ENCODE results near the gene ABCC9.

ABCC9 gene

DNA sequence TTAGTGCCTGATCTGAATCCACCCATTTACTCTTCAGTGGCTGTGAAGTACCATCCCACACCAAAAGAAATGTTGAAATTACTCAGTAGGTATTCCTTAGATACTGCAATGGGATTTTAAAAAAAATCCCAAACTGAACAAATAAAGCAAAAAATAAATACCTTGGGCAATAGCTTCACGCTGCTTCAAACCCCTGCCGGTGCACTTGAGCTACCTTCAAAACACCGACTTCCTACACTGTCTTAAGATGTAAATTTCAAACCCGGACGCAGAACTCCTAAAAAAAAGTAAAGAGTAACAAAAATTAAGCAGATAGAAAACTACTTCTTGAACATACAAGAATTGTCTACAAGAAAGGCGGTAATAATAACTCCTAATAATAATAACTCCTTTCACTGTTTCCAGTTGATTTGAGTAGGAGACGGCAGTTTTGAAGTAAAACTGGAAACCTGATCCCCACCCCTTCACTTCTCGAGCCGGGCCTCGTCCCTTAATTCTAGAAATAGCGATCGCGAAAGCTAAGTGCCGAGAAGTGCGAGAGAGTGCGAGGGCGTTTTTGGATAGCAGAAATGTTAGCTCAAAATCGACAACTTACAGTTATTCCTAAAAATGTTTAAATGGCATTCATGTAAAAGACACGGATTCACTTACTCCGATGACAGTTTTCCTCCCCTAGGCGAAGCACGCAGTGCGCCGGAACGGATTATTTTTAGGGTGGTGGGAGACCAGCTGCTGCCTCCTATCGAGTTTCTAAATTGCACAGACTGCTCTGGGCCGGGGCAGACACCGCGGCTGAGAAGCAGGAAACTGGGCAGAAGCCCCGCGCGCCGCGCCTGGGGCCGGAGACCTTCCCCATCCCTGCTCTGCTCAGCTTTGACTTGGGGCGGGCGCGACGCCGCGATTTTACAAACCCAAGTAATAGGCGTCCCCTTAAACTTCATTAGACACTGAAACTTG is at the start of gene ABCC9:
ABCC9 (minus strand) TSS at position 878 of the 957 bp plus-strand sequence. CDS start 4,752 bp downstream, outside the sequence.
- peak; percentile 58 for DNase-seq (ENCODE audit: low read depth)
- H3K4me3 ChIP-seq (ENCODE audit: control insufficient read depth, low read depth, low read length) = peak within 1 kb of the TSS; percentile 61
- TF ChIP-seq, protein P1, sequence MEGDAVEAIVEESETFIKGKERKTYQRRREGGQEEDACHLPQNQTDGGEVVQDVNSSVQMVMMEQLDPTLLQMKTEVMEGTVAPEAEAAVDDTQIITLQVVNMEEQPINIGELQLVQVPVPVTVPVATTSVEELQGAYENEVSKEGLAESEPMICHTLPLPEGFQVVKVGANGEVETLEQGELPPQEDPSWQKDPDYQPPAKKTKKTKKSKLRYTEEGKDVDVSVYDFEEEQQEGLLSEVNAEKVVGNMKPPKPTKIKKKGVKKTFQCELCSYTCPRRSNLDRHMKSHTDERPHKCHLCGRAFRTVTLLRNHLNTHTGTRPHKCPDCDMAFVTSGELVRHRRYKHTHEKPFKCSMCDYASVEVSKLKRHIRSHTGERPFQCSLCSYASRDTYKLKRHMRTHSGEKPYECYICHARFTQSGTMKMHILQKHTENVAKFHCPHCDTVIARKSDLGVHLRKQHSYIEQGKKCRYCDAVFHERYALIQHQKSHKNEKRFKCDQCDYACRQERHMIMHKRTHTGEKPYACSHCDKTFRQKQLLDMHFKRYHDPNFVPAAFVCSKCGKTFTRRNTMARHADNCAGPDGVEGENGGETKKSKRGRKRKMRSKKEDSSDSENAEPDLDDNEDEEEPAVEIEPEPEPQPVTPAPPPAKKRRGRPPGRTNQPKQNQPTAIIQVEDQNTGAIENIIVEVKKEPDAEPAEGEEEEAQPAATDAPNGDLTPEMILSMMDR (conservative IDR thresholded peaks at IDR 0.05; ENCODE audit: control insufficient read depth, insufficient read depth, low read depth, low read length) = no peak

DNA sequence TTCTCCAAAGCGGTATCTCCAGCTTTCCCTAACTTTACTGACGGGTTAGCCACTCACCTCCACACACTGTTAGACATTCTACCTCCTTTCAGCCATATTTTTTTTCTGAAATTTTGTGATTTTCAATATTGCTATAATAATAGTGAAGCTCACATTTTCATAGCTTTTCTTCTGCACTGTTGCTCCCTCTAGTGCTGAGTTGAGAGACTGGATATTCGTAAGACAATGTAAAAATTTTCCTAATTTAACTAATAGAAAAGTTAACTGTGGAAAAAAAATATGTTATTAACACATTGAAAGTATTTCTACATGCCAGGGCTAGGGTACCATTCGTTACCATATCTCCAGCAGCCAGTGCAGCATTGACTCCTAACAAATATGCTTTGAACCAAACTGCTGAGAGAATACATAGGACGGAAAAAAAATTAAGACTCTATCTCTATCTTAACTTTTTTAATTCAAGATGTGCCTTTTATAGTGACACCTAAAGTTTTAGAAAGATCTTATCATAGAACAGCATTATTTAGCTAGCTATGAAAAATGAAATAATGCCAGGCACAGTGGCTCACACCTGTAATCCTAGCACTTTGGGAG is 48.7 kb upstream of the ABCC9 start:
- TF ChIP-seq, protein P1 (conservative IDR thresholded peaks at IDR 0.05; ENCODE audit: control insufficient read depth, insufficient read depth, low read depth, low read length) = peak; percentile 64
- no peak overlapping the region for H3K4me3 ChIP-seq (ENCODE audit: control insufficient read depth, low read depth, low read length)
- peak; percentile 62 for DNase-seq (ENCODE audit: low read depth)

DNA sequence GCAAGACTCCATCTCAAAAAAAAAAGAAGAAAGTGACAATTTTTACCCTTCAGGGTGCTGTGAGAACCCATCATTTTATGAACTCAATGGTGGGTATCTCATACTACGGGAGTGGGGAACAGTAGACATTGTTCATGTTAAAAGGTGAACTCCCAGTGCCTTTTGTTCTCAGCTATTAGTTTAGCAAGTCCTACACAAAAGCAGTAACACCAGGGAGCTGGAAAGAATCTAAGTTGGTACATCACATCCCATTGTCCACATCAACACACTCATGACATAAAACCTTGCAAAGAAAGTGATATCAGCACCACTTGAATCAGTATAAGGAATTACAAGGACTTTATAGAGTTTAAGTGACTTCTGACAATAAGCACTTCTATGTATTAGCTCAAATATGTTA is 47.4 kb upstream of the ABCC9 start:
- TF ChIP-seq, protein P1 (conservative IDR thresholded peaks at IDR 0.05; ENCODE audit: control insufficient read depth, insufficient read depth, low read depth, low read length) = no peak
- no peak overlapping the region for H3K4me3 ChIP-seq (ENCODE audit: control insufficient read depth, low read depth, low read length)
- DNase-seq (ENCODE audit: low read depth) = no peak

DNA sequence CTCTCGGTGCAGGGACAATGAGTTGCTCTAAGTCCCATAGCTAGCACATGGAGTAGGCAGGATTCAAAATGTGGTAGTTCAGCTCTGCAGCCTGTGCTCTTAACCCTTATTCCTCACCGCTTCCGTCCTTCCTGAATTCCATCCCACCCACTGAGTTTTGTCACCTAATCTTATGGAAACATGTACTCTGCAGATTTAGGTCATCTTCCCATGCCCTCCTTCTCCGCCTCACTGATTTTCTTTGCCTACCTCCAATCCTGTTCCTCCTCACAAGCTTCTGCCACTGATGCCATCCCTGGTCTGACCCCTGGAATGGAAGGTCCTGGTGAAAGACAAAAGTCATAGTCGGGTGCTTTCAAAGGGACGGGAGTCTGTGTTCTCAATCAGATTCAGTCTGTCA is 46.5 kb upstream of the ABCC9 start:
- TF ChIP-seq, protein P1 (conservative IDR thresholded peaks at IDR 0.05; ENCODE audit: control insufficient read depth, insufficient read depth, low read depth, low read length) = no peak

DNA sequence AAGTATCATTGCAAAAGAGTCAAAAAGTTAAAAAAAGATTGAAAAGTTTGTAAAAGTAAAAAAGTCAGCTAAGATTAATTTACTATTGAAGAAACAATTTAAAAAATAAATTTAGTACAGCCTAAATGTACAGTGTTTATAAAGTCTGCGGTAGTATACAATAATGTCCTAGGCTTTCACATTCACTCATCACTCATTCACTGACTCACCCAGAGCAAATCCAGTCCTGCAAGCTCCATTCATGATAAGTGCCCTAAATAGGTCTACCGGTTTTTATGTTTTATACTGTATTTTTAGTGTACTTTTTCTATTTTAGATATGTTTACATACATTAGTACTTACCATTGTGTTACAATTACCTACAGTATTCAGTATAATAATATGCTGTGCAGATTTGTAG is 43.9 kb upstream of the ABCC9 start:
- TF ChIP-seq, protein P1 (conservative IDR thresholded peaks at IDR 0.05; ENCODE audit: control insufficient read depth, insufficient read depth, low read depth, low read length) = no peak
- DNase-seq (ENCODE audit: low read depth) = peak; percentile 11
- H3K4me3 ChIP-seq (ENCODE audit: control insufficient read depth, low read depth, low read length) = no peak overlapping the region

More for the DNA sequence above, 46.5 kb upstream of the ABCC9 start:
- DNase-seq (ENCODE audit: low read depth) = no peak
- no peak overlapping the region for H3K4me3 ChIP-seq (ENCODE audit: control insufficient read depth, low read depth, low read length)

DNA sequence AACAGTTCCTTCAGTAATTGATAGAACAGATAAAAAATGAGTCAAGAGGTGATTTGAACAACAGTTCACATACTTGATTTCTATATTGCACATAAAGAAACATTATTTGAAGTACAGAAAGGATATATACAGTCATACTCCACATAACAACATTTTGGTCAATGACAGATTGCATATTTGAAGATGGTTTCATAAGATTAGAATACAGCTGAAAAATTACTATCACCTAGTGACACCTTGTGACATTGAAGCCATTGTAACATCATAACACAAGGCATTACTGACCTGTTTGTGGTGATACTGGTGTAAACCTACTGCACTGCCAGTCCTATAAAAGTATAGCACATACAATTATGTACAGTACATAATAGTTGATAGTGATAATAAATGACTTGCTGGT is 43.1 kb upstream of the ABCC9 start:
- DNase-seq (ENCODE audit: low read depth) = peak; percentile 7
- TF ChIP-seq, protein P1 (conservative IDR thresholded peaks at IDR 0.05; ENCODE audit: control insufficient read depth, insufficient read depth, low read depth, low read length) = no peak
- H3K4me3 ChIP-seq (ENCODE audit: control insufficient read depth, low read depth, low read length) = no peak overlapping the region

Data from fibroblast of mammary gland (primary cell).